Testis (tissue), 3 donors: Measurements from ENCODE around the gene RER1. TPM values are rescaled to one million over a fixed set of nuclear protein-coding genes. Genes with fewer than 3 reads are reported as not detected.

Source experiments
- DNase-seq: peaks from one replicate; pipeline ENCODE4 v3.0.0-alpha.2; 2019
- H3K27ac ChIP-seq, 2 donors: fragments of 200-600 bp; sonication (generic); one replicate each; pipeline ENCODE4 v1.5.1; 2019
- H3K27me3 ChIP-seq: fragments of 200-600 bp; sonication (generic); one replicate; pipeline ENCODE4 v1.5.1; 2019
- H3K36me3 ChIP-seq: fragments of 200-600 bp; sonication (generic); one replicate; pipeline ENCODE4 v1.5.1; 2017; ENCODE audit warnings: low read depth; ENCODE audit errors: missing control alignments
- H3K4me1 ChIP-seq: fragments of 200-600 bp; sonication (generic); one replicate; pipeline ENCODE4 v1.5.1; 2019
- H3K4me3 ChIP-seq, 2 donors: fragments of 200-600 bp; sonication (generic); one replicate each; pipeline ENCODE4 v1.5.1; 2017 to 2019
- H3K9me3 ChIP-seq: fragments of 200-600 bp; sonication (generic); one replicate; pipeline ENCODE4 v1.5.1; 2017
- POLR2A ChIP-seq: fragments of 450-650 bp; IDR thresholded peaks from one replicate; pipeline ENCODE4 v1.6.1; 2017; ENCODE audit warnings: antibody characterized with exemption, mild to moderate bottlenecking, moderate library complexity
- WGBS, 2 donors: methylation state at CpG; one replicate each; pipeline ENCODE4 v1.1.5; 2018; 5-methylcytosine and 5-hydroxymethylcytosine counted together
- intact Hi-C: fragments of 100-400 bp; cut with DNase I; formaldehyde crosslinking; loops from one replicate; pipeline ENCODE4 v1.15.1; 2023; ENCODE audit warnings: low total_unique reads
- polyA plus RNA-seq: library from polyadenylated mRNA; stranded (reverse); fragments of 350-450 nt; fragmentation: Illumina TruSeq; extraction: RNeasy Lipid Tissue Mini Kit (QIAGEN cat#74804); gene quantifications from one replicate; pipeline ENCODE4 v1.2.3, GENCODE V29; 2014; ENCODE audit warnings: low read depth, low replicate concordance; ENCODE audit not compliant: insufficient read depth
- total RNA-seq, 2 donors: library from RNA; depleted of rRNA; stranded (reverse); fragments of >200 nt; gene quantifications; one replicate each; pipeline ENCODE4 v1.2.3, GENCODE V29; 2016
- TF ChIP-seq, protein P1 (sequence below), 3 experiments: fragments of 450-650 bp in 2 of 3; fragments of 200-600 bp in 1 of 3; sonication (generic) in 1 of 3; IDR thresholded peaks; one replicate each; pipeline ENCODE4 v1.5.1; 2016 to 2019; ENCODE audit warnings: antibody characterized with exemption in 3 of 3, mild to moderate bottlenecking in 2 of 3, moderate library complexity in 1 of 3

Gene RER1
- total and polyA plus RNA-seq, 3 donors from 2014 or later, result 89.9 to 262 (median 104) TPM

DNA sequence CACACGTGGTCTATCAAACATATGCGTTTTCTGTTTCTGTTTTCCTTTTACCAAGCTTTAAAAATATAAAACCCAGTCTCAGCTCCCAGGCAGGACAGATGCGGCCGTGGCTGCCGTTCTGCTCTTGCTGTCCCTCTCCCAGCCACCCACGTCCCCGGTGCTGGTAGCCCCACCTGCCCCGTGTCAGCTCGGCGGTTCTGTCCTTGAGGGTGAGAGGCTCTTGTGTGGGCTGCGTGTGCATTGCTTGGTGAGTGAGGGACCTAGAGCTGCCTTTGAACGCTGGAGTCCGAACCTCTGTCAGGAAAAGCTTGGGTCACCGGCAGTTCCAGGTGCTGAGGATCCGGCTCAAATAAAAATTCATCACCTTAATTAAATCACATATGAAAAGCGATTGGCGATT is 4.4 kb downstream of the RER1 start:
- intact Hi-C loops, result no loop called here
- H3K9me3 ChIP-seq, result no peaks in the 10 kb centered on the region
- 67 to 74% methylated on average over 17 of the region's 17 CpGs for WGBS, 2 donors
- DNase-seq, result no peak
- no peak overlapping the region for H3K27ac ChIP-seq
- no peak for TF ChIP-seq POLR2A
- TF ChIP-seq, protein P1, sequence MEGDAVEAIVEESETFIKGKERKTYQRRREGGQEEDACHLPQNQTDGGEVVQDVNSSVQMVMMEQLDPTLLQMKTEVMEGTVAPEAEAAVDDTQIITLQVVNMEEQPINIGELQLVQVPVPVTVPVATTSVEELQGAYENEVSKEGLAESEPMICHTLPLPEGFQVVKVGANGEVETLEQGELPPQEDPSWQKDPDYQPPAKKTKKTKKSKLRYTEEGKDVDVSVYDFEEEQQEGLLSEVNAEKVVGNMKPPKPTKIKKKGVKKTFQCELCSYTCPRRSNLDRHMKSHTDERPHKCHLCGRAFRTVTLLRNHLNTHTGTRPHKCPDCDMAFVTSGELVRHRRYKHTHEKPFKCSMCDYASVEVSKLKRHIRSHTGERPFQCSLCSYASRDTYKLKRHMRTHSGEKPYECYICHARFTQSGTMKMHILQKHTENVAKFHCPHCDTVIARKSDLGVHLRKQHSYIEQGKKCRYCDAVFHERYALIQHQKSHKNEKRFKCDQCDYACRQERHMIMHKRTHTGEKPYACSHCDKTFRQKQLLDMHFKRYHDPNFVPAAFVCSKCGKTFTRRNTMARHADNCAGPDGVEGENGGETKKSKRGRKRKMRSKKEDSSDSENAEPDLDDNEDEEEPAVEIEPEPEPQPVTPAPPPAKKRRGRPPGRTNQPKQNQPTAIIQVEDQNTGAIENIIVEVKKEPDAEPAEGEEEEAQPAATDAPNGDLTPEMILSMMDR (IDR thresholded peaks at IDR 0.05), result no peak
- H3K27me3 ChIP-seq, result no peaks in the 10 kb centered on the region
- no peak overlapping the region for H3K4me3 ChIP-seq
- H3K4me1 ChIP-seq, result peaks cover 16% of the 10 kb centered on the region
- no peaks in the 10 kb centered on the region for H3K36me3 ChIP-seq

DNA sequence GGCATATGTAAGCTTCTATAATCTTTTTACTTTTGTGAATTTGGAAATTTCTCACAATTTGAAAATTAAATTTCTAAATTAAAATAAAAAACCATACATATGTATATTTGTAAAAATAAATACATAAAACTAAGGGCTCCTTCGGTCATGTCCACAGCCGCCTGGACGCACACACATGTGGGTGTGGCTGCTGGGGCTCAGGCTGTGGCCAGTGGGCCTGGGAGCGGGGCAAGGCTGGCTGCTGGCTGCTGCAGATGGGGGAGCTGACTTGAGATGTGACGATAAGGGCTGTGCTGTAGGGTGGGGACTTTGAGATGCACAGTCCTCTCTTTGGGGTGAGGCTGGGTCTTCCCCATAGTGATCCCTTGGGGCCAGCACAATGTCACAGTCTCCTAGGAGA is 4.8 kb downstream of the RER1 start:
- no peak overlapping the region for H3K4me3 ChIP-seq

DNA sequence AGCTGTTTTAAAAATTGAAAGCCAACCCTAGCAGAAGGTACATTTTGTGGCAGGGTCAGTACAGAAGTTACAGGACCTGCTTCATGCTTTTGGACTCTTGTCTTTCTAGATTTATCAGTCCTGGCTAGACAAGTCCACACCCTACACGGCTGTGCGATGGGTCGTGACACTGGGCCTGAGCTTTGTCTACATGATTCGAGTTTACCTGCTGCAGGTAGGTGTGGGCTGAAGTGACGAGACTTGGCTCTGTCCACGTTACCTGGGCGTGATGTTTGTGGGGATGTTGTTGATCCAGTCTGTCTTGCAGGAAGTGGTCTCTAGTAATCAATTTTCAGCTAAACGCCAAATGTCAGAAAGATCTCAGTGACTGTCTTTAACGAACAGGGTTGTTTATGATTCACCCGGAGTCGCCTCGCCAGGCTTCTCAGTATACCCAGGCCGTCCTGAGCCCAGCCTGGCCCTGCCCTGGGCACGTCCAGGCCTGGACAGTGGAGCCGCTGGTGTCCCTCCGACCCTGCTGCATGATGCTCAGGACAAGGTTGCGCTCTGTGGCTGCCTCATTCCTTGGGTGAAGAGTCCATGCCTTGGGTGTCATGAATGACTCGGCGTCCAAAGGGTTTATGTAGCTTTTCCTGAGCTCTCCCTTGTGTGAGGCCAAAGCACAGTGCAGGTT is 5.5 kb downstream of the RER1 start:
- Histone ChIP-seq H3K36me3 (no peaks in the 10 kb centered on the region), H3K27ac (no peak overlapping the region), H3K9me3 (no peaks in the 10 kb centered on the region), H3K4me1 (peaks cover 16% of the 10 kb centered on the region), H3K4me3 (no peak overlapping the region), H3K27me3 (no peaks in the 10 kb centered on the region)
- intact Hi-C loops, result no loop called here
- DNase-seq, result no peak
- TF ChIP-seq, protein P1 (IDR thresholded peaks at IDR 0.05), result no peak
- 89 to 91% methylated on average over 19 of the region's 19 CpGs for WGBS, 2 donors

More for the DNA sequence above, 4.8 kb downstream of the RER1 start:
- H3K27me3 ChIP-seq, result no peaks in the 10 kb centered on the region
- no peaks in the 10 kb centered on the region for H3K9me3 ChIP-seq
- H3K4me1 ChIP-seq, result peaks cover 16% of the 10 kb centered on the region
- TF ChIP-seq, protein P1 (IDR thresholded peaks at IDR 0.05), result no peak
- TF ChIP-seq POLR2A, result no peak
- H3K27ac ChIP-seq, result no peak overlapping the region
- DNase-seq, result no peak
- whole genome bisulfite sequencing, 2 donors, result 88 to 91% methylated on average over 5 of the region's 5 CpGs
- intact Hi-C loops, result no loop called here
- H3K36me3 ChIP-seq, result no peaks in the 10 kb centered on the region

DNA sequence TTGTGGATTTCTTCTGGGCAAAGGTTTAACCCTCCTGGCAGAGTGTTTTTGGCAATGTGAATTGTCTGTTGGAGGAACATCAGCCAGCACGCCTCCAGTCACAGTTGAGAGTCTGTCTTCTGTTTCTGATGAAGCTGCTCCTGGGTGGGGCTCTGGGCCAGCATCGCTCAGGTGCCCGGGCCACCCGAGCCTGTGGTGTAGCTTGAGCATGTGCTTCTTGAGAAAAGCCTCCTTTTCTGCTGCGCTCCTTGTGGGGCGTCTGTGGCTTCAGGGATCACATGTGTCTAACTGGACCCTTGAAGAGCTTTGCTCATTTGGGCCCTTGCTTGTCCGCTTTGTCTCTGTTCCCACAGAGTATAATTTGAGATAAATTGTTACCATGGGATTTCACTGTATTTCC is 7.2 kb downstream of the RER1 start:
- TF ChIP-seq POLR2A, result no peak
- TF ChIP-seq, protein P1 (IDR thresholded peaks at IDR 0.05), result no peak
- WGBS, 2 donors, result 83 to 91% methylated on average over 7 of the region's 7 CpGs
- Histone ChIP-seq H3K4me3 (no peak overlapping the region), H3K9me3 (no peaks in the 10 kb centered on the region), H3K27ac (no peak overlapping the region), H3K27me3 (no peaks in the 10 kb centered on the region), H3K36me3 (no peaks in the 10 kb centered on the region), H3K4me1 (no peaks in the 10 kb centered on the region)
- no peak for DNase-seq
- intact Hi-C loops, result no loop called here
